GM19324 (cell line): ENCODE data around the gene GDPD3.
"Not testable (repeated sequence)": the region's sequence is repeated elsewhere in the genome, so short reads cannot be mapped to it uniquely, and the experiment has no call there.

Source experiments
- ATAC-seq: cut with Tn5 transposase; IDR thresholded peaks from one replicate; pipeline ENCODE4 v1.9.1; 2021; ENCODE audit warnings: mild to moderate bottlenecking, moderate library complexity; ENCODE audit not compliant: unreplicated experiment, low FRiP score

GDPD3 gene

DNA sequence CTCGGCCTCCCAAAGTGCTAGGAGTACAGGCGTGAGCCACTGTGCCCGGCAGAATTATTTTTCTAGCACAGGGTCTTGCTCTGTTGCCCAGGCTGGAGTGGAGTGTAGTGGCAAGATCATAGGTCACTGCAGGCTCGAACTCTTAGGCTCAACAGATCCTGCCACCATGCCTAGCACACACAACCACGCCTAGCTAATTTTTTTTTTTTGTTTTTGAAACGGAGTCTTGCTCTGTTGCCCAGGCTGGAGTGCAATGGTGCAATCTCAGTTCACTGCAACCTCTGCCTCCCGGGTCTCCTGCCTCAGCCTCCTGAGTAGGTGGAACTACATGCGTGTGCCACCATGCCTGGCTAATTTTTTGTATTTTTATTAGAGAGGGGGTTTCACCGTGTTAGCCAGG lies 12.4 kb upstream of the GDPD3 start:
- not testable (repeated sequence) for ATAC-seq

DNA sequence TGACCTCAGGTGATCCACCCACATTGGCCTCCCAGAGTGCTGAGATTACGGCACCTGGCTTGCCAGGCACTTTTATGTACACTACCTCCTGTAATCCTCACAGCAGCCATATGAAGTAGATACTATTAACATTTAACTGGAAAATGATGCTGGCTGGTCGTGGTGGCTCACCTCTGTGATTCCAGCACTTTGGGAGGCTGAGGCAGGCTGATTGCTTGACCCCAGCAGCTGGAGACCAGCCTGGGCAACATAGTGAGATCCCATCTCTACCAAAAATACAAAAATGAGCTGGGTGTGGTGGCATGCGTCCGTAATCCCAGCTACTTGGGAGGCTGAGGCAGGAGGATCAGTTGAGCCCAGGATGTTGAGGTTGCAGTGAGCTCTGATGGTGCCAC lies 11.6 kb upstream of the GDPD3 start:
- ATAC-seq: no peak

DNA sequence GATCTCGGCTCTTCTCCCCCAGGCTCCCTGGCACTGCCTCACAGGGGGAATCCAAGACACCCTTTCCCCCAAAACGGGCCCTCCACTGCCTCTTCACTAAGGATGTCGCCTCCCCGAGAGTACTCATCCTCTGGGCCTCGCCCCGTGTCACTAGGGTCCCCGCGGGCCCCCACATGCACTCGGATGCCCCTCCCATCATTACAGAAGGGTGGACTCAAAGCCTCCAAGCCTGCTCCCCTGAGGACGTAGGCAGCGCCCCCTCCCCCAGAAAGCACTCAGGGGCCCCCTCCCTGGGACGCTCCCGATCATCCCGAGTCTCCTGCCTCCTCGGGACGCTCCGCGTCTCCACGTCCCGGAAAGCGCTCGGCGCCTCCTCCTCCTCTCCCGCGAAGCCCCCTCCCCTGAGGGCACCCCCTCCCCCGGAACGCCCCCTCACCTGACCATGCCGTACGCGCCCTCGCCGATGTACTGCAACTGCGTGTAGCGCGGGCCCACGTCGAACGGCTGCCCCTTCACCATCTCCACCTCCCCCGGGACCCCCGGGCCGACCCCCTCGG lies 9.3 kb upstream of the GDPD3 start:
- no peak for ATAC-seq

DNA sequence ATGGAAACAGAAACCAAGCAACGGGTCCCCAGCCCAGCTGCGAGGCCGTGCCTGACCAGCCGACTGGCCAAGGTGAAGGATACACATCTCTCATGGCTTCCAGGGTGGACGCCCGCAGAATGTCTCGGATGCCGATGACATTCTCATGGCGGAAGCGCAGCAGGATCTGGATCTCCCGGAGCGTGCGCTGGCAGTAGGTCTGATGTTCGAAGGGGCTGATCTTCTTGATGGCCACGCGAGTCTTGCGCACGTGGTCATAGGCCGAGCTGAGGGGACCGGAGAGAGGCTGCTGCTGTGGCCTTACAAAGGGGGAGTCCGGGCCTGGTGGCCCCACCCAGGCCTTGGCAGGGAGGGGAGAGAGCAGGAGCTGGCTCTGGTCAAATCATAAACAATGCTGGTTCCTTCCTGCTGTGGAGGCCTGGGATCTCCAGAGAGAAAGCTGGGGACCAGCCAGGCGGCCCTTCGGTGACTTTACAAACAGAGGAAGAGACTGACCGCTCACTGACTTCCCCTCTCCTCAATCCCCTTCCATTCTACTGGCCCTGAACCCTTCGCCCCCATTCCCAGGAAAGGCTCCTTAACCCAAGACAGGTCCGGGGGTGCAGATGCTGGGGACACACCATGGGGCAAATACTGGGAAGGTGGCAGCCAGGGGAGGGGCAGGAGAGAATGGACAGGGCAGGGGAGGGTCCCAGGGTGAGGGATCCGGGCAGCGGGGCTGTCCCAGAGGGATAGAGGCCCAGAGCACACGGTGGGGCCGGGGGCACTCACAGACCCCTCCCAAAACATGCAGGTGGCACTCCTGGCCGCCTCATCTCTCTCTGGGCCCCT lies 8.6 kb upstream of the GDPD3 start:
- ATAC-seq: no peak

DNA sequence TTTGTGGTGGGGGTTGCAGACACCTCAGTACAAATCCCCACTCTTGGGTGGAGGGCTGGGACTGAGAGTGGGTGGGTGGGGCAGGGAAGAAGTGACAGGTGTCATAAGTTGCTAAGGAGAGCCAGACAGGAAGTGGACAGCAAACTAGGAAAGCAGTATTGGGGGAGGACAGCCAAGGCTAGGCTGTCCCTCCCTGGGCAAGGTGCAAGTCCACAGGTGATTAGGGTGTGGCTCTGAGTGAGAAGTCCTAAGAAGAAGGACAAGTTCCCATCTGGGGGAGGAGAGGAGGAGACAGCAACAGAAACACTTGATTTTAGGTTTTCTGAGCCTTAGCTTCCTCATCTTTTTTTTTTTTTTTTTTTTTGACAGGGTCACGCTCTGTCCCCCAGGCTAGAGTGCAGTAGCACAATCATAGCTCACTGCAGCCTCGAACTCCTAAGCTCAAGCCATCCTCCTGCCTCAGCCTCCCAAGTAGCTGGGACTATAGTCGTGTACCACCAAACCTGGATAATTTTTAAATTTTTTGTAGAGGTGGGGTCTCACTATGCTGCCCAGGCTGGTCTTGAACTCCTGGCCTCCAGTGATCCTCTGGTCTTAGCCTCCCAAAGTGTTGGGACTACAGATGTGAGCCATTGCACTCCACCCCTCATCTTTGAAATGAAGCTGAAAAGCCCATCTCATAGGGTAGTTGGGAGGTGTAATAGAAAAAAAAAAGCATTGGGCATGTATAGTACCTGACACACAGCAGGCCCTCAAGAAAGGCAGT lies 7.2 kb upstream of the GDPD3 start:
- no peak for ATAC-seq

DNA sequence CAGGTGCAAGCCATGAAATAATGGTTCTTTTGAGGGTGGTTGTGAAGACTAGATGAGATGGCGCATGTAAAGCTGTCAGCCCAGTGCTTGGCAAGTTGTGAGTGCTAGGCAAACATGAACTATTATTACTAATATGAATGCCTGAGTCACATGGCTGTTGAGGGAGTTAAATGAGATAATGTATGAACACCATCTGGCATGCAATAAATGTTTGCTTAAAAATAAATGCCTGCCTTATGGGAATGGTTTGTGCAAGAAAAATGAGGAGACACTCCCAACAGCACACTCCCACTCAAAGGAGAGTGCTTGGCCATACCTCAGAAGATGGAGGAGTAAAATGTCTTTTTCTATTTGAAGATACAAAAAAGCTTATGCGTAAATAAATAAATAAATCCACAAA lies 6.1 kb upstream of the GDPD3 start:
- no peak for ATAC-seq

DNA sequence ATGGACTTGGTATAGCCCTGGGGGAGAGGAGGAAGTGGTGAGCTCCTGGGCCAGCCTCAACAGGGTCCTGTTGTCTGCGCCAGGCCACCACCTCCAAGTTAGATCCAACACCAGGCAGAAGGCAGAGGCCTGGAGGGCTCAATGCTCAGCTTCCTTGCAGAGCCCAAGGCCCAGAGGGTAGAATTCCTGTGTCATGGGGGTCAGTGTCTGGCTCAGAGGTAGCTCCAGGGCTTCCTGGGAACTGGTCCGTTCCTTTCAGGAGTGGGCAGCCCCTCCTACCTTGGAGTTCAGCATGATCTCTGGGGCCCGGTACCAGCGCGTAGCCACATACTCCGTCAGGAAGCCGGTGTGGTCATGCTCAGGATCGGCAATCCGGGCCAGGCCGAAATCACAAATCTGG lies 4.4 kb upstream of the GDPD3 start:
- no peak for ATAC-seq

DNA sequence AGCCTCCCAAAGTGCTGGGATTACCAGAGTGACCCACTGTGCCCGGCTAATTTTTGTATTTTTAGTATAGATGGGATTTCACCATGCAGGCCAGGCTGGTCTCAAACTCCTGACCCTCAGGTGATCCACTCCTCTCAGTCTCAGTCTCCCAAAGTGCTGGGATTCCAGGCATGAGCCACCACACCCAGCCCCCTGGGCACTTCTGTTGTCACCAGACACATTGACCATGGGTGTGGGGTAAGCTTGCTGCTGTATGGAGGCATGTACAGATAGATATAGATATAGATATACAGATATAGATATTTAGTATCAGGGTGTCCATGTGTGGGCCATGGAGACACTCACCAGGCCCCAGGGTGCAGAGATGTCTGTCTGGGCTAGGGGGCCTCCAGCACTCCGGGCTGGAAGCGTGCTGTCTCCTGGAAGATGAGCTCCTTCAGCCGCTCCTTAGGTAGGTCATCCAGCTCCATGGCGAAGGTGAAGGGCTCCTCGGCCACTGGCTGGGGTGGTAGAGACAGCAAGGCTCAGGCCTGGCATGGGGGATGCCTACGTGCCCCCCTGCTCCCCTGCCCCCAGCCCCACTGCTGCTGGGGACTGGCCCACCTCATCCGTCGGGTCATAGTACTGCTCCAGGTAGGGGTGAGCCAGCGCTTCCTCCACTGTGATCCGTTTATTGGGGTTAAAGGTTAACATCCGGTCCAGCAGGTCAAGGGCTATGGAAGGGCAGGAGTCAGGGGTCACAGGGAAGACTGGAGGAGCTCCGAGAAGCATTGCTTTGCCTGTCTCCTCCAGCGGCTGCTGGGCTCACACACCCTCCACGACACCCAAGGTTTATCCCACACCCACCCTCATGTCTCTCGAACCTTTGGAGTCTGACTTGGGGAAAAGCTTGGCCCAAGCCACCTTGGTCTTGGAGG lies 3.2 kb upstream of the GDPD3 start:
- ATAC-seq: no peak

DNA sequence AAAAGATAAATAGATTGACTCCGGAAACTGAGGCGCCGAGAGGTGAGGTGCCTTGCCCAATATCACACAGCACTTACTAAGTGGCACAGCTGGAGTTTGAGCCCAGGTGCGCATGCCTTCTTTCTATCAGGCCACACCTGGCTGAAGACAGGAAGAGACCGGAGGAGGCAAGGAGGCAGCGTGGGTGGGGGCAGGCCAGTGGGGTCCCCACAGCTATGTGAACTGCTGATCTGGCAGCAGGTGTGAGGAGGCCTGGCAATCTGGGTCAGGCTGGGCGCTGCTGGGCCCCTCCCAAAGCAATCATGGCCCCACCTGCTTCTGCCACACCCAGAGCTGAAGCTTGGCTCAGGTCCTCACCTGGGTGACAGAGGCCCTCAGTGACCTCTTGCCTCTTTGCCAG lies 1.9 kb upstream of the GDPD3 start:
- no peak for ATAC-seq

DNA sequence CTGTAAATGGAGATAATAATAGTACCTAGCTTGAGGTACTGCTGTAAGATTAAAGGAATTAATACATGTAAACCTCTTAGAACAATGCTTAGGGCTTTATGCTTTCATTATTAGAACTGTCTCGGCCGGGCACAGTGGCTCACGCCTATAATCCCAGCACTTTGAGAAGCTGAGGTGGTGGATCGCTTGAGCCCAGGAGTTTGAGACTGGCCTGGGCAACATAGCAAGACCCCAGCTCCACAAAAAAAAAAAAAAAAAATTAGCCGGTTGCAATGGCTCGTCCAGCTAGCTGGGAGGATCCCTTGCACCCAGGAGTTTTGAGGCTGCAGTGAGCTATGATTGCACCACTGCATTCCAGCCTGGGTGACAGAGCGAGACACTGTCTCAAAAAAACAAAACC lies 1.5 kb upstream of the GDPD3 start:
- not testable (repeated sequence) for ATAC-seq

DNA sequence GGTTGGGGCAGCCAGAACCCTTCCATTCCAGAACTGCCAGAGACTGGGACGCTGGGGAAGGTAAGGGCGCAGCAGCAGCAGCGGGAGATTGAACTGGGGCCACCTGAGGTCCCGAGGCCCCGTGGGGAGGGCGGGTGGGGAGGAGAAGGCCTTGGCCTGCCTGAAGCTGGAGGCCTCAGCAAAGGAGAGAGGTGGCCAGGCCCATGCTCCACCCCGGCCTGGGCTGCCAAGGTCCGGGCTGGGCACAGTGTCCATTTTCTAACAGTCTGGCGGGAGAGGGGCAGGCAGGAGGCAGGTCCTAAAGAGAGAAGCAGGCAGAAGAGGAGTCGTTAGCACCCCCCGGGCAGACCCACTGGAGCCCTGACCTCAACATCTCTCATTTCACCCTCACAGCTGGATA lies 1.1 kb upstream of the GDPD3 start:
- no peak for ATAC-seq

DNA sequence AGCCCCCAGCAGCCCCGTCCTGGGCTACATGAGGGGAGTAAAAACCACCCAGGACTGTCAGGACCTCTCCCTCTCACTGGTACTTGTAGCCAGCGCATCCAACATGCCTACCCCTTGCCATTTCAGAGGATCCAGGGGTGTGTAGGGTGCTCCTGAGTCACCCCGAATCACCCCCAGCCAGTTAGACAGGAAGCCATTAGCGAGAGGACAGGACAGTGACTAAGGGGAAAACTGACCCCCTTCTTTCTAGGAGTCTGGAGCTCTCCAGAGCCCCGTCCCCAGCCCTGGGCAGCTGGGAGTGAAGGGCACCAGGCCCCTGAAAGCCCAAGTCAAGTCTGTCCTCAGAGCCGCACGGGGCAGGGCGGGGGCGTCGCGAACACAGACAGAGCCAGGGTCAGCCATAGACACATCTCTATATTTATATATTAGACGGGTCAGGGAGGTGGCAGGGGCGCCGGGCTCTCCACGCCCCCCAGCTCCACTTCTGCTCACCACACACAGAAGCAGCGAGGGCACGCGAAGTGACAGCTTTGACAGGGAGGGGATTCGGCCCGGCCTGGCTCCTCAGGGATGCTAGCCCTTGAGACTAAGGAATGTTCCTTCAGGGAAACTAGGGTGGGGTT lies 485 bp upstream of the GDPD3 start:
- ATAC-seq: no peak

DNA sequence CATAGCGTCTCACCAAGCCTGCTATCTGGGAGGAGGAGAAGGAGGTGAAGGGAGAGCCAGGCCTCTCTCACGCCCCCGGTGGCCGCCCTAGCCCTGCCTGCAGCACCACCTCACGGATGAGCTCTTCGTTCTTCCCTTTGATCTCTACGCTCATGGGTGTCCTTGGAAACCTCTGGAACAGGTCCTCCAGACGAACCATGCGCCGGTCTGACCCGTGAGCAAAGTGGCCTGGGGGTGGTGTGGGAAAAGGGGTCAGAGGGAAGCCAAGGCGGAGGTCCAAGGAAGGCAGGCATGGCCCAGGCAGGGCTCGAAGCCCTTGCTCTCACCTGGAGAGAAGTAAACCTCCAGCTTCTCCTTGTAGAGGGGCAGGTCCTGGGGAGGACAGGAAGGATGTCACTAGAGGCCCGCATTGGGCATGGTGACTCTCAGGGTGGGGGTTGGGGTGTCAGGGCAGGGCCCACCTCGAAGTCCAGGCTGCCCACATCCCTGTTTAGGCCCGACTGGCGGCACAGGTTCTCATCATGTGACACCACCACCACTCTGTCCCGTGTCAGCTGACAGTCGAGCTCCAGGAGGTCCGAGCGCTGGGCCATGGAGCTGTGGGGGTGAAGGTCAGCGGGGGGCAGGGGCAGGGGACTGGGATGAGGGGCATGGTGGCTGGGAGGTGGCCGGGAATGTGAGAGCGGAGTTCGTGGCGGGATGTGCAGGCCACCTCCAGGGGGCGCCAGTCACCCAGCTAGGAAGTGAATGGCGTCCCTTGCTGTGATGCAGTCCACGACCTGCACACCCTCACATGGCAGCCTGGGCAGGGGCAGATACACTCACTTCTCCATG lies 923 bp downstream of the GDPD3 start:
- ATAC-seq: no peak

DNA sequence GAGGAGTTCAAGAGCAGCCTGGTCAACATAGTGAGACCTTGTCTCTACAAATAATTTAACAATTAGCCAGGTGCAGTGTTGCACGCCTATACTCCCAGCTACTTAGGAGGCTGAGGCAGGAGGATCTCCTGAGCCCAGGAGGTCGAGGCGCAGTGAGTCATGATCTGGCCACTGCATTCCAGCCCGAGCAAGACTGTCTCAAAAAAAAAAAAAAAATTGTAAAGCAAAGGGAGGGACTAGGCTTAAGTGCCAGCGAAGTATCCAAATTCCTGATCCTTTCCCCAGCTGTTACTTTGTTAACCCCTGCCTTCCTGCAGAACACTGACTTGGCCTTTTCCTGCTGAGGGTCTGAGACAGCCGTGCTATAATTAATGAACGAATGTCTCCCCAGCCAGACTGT lies 2.7 kb downstream of the GDPD3 start:
- ATAC-seq: no peak

DNA sequence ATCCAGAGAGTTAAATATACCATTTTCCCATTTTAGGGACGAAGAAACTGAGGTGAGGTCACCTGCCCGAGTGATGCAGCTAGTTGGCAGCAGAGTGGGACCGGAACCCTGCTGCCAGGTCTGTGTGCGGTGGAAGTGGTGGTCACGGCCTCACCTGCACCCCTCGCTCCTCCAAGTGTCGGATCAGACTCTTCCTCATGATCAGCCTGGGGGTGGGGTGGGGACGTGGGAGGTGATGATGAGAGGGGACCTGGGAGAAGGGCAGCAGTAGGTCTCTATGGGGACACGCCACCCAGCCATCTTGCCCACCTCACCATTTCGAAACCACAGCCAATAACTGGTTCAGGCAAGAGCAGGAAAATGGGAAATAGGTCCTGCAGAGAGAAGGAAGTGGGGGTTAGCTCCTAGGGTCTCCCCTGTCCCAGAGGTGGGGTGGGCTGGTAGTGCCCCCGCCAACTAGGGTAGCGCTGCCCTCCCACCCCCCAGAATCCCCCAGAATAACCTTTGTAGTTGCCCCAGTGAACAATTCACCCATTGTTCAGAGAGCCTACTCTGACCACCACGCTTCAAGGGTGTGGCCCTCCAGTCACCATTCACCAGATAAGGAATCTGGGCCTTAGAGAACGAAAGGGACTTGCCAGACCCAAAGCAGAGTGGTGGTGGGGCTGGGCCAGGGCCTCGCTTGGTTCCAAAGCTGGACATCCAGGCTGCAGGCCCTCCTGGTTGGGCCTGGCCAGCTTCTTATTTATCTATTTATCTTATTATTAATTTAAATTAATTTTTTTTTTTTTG lies 5.1 kb downstream of the GDPD3 start:
- ATAC-seq: no peak

DNA sequence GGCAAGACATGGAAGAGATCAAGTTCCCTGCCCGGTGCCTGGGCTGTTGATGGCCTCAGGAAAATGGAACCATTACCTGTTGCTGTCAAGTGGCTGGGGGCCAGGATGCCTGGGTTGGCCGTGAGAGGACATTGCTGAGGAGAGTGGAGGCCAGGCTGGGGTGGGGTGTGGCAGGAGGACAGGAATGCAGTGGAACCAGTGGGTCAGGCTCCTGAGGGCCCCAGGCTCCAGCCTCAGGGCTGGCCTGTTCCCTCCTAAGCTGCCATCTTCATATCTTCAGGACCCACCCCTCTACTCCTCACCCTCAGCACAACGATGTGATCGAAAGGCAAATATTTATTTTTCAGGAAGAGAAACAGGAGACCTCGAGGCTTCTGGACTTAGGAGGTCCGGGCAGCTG lies 8.8 kb downstream of the GDPD3 start:
- no peak for ATAC-seq

DNA sequence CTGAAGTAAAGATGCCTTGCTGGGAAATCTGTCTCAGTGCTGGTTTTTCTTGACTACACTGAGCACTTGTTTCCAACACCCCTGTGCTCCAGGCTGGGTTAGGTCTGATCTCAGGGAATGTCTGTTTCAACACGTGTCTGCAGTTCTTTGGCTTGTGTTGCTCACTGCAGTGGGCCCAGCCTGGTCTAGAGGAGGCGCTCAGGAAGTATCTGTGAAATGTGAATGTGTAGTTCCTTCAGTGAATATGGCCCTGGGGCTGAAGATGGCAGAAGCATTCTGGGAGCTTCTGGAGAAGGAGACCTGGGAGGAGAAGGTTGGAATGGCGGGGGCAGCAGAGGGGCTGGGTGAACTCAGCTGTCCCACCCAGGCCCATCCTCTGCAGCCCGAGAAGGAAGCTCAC lies 9.2 kb downstream of the GDPD3 start:
- ATAC-seq: no peak

DNA sequence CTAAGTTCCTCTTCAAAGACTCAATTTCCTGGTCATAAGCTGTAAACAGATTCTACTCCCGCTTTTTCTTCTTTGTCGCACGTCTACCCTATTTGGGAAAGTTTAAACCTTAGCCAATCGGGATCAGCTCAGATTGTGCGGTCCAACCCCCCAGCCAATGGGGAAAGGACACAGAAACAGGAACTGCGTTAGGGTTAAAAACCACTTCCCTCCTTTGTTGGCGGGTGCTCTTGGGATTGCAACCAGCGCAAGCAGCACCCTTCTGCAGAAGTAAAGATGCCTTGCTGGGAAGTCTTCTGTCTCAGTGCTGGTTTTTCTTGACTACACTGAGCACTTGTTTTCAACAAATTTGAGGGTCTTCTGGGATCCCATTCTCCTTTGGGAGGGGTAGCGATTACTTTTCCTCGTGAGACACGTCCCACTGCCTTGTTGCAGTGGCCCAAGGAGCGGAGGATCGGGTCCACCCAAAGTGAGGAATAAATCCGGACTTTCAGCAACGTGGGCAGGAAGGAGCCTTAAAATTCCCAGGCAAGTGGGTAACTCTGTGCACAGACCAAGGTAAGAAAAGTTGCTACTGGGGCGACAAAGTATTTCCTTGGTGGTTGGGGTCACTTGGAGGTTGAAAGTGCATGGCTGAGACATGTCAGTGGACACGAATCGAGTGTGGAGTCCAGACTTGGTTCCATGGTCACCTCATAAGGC lies 16.3 kb downstream of the GDPD3 start:
- ATAC-seq: no peak
